OCI-LY3 (cell line): ENCODE results near the gene HOXA11.

Experiments
- EZH2phosphoT487 ChIP-seq: fragments of 200-600 bp; shearing (Covaris generic); IDR thresholded peaks from 2 replicates; pipeline ENCODE4 v1.6.1; 2018; ENCODE audit warnings: antibody characterized with exemption, mixed run types, low read depth
- TF ChIP-seq, protein P1 (sequence below): fragments of 200-600, 300-600 bp; sonication (generic); IDR thresholded peaks from 2 replicates; pipeline ENCODE4 v1.5.1; 2014; ENCODE audit warnings: antibody characterized with exemption, low read length, low read depth

DNA sequence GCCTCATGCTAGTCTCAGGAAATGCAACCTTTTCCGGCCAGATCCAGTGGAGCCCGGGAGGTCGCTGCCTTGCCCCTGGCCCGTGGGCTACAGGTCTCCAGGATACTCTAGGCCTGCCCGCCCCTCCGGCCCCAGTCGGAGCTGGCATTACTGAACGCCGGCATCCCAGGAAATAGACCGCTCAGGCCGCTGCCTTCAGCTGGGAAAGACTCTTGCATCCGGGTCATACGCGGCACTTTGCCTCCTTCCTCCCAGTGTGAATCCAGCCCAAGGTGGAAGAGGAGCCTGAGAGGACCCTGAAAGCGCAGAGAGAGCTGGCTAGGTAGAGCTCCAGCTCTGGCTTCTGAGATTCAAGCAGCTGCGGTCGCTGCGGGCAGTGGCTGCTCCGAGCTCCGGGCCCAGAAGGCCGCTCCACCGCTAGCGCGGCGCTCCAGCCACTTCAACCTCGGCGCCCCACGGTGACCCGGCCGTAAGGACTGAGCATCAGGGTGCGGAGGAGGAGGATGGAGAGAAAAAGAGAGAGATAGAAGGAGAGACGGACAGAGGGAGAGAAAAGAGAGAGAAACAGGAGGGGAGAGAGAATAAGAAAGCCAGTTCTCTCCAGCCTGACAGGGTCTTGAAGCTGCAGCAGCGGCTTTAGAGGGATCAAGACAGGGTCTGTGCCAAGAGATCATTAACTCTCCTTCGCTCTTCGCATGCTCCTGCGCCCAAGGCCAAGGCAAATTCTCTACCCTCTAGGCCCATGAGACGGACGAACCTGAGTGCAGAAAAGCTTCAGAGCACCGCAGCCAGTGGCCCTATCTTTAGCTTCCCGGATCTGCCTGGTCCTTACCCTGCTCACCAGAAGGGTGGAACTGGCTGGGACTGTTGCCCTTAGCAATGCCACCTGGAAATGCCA lies 9.2 kb downstream of the HOXA11 start:
- TF ChIP-seq, protein P1, sequence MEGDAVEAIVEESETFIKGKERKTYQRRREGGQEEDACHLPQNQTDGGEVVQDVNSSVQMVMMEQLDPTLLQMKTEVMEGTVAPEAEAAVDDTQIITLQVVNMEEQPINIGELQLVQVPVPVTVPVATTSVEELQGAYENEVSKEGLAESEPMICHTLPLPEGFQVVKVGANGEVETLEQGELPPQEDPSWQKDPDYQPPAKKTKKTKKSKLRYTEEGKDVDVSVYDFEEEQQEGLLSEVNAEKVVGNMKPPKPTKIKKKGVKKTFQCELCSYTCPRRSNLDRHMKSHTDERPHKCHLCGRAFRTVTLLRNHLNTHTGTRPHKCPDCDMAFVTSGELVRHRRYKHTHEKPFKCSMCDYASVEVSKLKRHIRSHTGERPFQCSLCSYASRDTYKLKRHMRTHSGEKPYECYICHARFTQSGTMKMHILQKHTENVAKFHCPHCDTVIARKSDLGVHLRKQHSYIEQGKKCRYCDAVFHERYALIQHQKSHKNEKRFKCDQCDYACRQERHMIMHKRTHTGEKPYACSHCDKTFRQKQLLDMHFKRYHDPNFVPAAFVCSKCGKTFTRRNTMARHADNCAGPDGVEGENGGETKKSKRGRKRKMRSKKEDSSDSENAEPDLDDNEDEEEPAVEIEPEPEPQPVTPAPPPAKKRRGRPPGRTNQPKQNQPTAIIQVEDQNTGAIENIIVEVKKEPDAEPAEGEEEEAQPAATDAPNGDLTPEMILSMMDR, result no peak
- TF ChIP-seq EZH2phosphoT487, result no peak
